Tibial nerve (tissue), 4 donors: ENCODE results near the gene TBC1D16. TPM values are rescaled to one million over a fixed set of nuclear protein-coding genes. Genes with fewer than 3 reads are reported as not detected.

Source experiments
- DNase-seq, 2 donors: peaks; one replicate each; pipeline ENCODE4 v3.0.0-alpha.2; 2019; ENCODE audit warnings: low spot score in 2 of 2
- H3K27ac ChIP-seq, 4 donors: fragments of 200-600 bp; sonication (generic) in 3 of 4; one replicate each; pipeline ENCODE4 v1.5.1; 2017 to 2019; ENCODE audit warnings: mild to moderate bottlenecking in 1 of 4
- H3K27me3 ChIP-seq, 2 donors: fragments of 200-600 bp; sonication (generic) in 1 of 2; one replicate each; pipeline versions ENCODE4 v1.5.1 to v1.6.0; 2017 to 2019
- H3K36me3 ChIP-seq, 3 donors: fragments of 200-600 bp; sonication (generic); one replicate each; pipeline ENCODE4 v1.5.1; 2018 to 2019
- H3K4me1 ChIP-seq, 4 donors: fragments of 200-600 bp; sonication (generic) in 3 of 4; one replicate each; pipeline ENCODE4 v1.5.1; 2017 to 2019
- H3K4me3 ChIP-seq, 4 donors: fragments of 200-600 bp; sonication (generic) in 3 of 4; one replicate each; pipeline ENCODE4 v1.5.1; 2017 to 2019; ENCODE audit warnings: mild to moderate bottlenecking in 1 of 4, moderate library complexity in 1 of 4
- H3K9me3 ChIP-seq, 4 donors: fragments of 200-600 bp; sonication (generic) in 3 of 4; one replicate each; pipeline ENCODE4 v1.5.1; 2017 to 2019
- EP300 ChIP-seq, 2 donors: sonication (generic); formaldehyde crosslinking; IDR thresholded peaks; one replicate each; pipeline ENCODE4 v1.6.1; 2017; ENCODE audit warnings: antibody characterized with exemption in 2 of 2, mild to moderate bottlenecking in 1 of 2
- POLR2A ChIP-seq, 2 donors: fragments of 450-650 bp; IDR thresholded peaks; one replicate each; pipeline ENCODE4 v1.6.1; 2017; ENCODE audit warnings: antibody characterized with exemption in 2 of 2, mild to moderate bottlenecking in 2 of 2, moderate library complexity in 2 of 2
- WGBS, 2 donors: methylation state at CpG; one replicate each; pipeline ENCODE4 v1.1.5; 2018; 5-methylcytosine and 5-hydroxymethylcytosine counted together
- total RNA-seq, 4 donors: library from RNA; depleted of rRNA; stranded (reverse); fragments of >200 nt; gene quantifications; one replicate each; pipeline ENCODE4 v1.1.0, GENCODE V29; 2016
- TF ChIP-seq, protein P1 (sequence below), 5 experiments: fragments of 200-600 bp in 3 of 5; fragments of 450-650 bp in 2 of 5; sonication (generic) in 3 of 5; IDR thresholded peaks; one replicate each; pipeline ENCODE4 v1.5.1; 2016 to 2019; ENCODE audit warnings: antibody characterized with exemption in 5 of 5, mild to moderate bottlenecking in 3 of 5, moderate library complexity in 2 of 5

The TBC1D16 gene
- total RNA-seq, 4 donors from 2014 or later, result 48.3 to 68.4 (median 58.1) TPM

- 84 to 92% methylated on average over 21 to 22 of the region's 25 CpGs for WGBS, 2 donors
- peaks cover 0 to 91% (median 30%) of the 10 kb centered on the region in 4 donors for H3K4me1 ChIP-seq
- no peak for DNase-seq
- no peaks in the 10 kb centered on the region for H3K9me3 ChIP-seq
- peak overlapping the region in 3 of 4 donors; percentile 38 to 82 (median 54) for H3K27ac ChIP-seq
- H3K36me3 ChIP-seq, result no peaks in the 10 kb centered on the region
- no peaks in the 10 kb centered on the region for H3K27me3 ChIP-seq
- H3K4me3 ChIP-seq, result peak overlapping the region in 1 of 4 donors; percentile 2
- TF ChIP-seq, protein P1, sequence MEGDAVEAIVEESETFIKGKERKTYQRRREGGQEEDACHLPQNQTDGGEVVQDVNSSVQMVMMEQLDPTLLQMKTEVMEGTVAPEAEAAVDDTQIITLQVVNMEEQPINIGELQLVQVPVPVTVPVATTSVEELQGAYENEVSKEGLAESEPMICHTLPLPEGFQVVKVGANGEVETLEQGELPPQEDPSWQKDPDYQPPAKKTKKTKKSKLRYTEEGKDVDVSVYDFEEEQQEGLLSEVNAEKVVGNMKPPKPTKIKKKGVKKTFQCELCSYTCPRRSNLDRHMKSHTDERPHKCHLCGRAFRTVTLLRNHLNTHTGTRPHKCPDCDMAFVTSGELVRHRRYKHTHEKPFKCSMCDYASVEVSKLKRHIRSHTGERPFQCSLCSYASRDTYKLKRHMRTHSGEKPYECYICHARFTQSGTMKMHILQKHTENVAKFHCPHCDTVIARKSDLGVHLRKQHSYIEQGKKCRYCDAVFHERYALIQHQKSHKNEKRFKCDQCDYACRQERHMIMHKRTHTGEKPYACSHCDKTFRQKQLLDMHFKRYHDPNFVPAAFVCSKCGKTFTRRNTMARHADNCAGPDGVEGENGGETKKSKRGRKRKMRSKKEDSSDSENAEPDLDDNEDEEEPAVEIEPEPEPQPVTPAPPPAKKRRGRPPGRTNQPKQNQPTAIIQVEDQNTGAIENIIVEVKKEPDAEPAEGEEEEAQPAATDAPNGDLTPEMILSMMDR (IDR thresholded peaks at IDR 0.05), result no peak
- no peak for TF ChIP-seq POLR2A (IDR thresholded peaks at IDR 0.05)
- TF ChIP-seq EP300 (IDR thresholded peaks at IDR 0.05), result no peak
Measured at GRCh38 chr17:80030730-80031410, 4.8 kb downstream of the TBC1D16 start.

DNA sequence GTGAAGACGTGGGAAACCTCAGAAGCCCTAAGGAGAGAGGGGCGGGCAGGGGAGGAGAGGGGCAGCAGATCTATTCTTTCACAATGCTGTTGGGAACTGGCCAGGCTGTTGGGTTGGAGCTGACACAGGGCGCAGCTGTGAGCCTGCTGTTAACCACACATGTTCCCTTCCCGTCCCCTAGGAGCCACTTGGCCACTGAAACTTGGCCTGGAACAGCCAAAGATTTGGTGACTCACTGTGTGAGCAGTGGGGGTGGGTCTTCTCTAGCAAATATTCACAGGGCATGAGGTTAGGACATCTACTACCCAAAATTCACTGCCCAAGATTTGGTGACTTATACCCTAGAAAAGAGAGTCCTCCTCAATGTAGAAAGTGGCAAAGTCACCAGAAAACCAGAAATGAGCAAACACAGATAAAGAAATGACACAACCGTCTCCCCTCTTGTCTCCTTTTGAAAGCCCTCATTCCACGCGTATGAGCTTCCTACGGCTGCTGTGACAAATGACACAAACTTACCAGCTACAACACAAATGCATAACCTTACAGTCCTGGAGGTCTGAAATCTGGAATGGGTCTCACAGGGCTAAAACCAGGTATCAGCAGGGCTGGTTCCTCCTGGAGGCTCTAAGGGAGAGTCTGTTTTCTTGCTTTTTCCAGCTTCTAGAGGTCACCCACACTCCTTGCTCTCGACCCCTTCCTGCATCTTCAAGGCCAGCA is 6.3 kb downstream of the TBC1D16 start:
- H3K27ac ChIP-seq, result peak overlapping the region; percentile 48 to 82 (median 66)
- H3K4me1 ChIP-seq, result peaks cover 0 to 96% (median 31%) of the 10 kb centered on the region in 4 donors
- no peaks in the 10 kb centered on the region for H3K9me3 ChIP-seq
- DNase-seq, result peak; percentile 89 to 97
- H3K27me3 ChIP-seq, result no peaks in the 10 kb centered on the region
- H3K36me3 ChIP-seq, result no peaks in the 10 kb centered on the region
- no peak overlapping the region for H3K4me3 ChIP-seq
- WGBS, 2 donors, result 55 to 60% methylated on average over 9 of the region's 9 CpGs
- TF ChIP-seq POLR2A (IDR thresholded peaks at IDR 0.05) (no peak), EP300 (IDR thresholded peaks at IDR 0.05) (peak in 1 of 2 donors; percentile 78)
- TF ChIP-seq, protein P1 (IDR thresholded peaks at IDR 0.05), result peak in 2 of 5 experiments; percentile 26 to 31

GRCh38 chr17:80028030-80028429 is 7.6 kb downstream of the TBC1D16 start:
- Histone ChIP-seq H3K27ac (peak overlapping the region in 2 of 4 donors; percentile 67 to 79), H3K27me3 (no peaks in the 10 kb centered on the region), H3K4me1 (peaks cover 0 to 96% (median 31%) of the 10 kb centered on the region in 4 donors), H3K36me3 (peaks cover 0 to 3% (median 0%) of the 10 kb centered on the region in 3 donors), H3K4me3 (no peak overlapping the region), H3K9me3 (no peaks in the 10 kb centered on the region)
- no peak for DNase-seq
- no peak for TF ChIP-seq POLR2A (IDR thresholded peaks at IDR 0.05)
- 53 to 58% methylated on average over 10 of the region's 10 CpGs for WGBS, 2 donors

DNA sequence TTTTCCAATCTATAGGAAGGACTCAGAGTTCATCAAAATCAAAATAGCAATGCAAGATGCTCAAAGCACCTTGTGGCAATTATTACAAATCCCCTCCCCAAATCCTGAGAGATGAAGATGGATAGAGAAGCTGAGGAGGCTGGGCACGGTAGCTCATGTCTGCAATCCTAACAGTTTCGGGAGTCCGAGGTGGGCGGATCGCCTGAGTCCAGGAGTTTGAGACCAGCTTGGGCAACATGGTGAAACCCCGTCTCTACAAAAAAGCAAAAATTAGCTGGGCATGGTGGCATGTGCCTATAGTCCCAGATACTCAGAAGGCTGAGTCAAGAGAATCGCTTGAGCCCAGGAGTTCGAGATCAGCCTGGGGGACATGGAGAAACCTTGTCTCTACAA is 8.6 kb downstream of the TBC1D16 start:
- TF ChIP-seq EP300 (IDR thresholded peaks at IDR 0.05) (no peak), POLR2A (IDR thresholded peaks at IDR 0.05) (no peak)
- TF ChIP-seq, protein P1 (IDR thresholded peaks at IDR 0.05), result no peak
- Histone ChIP-seq H3K4me3 (no peak overlapping the region), H3K9me3 (no peaks in the 10 kb centered on the region), H3K36me3 (peaks cover 0 to 3% (median 0%) of the 10 kb centered on the region in 3 donors), H3K4me1 (peaks cover 0 to 89% (median 31%) of the 10 kb centered on the region in 4 donors), H3K27me3 (no peaks in the 10 kb centered on the region), H3K27ac (peak overlapping the region in 2 of 4 donors; percentile 26 to 71)
- WGBS, 2 donors, result 93 to 96% methylated on average over 8 of the region's 8 CpGs
- DNase-seq, result no peak

- DNase-seq, result peak; percentile 56 to 75
- Histone ChIP-seq H3K36me3 (peaks cover 0 to 3% (median 0%) of the 10 kb centered on the region in 3 donors), H3K9me3 (no peaks in the 10 kb centered on the region), H3K27ac (peak overlapping the region in 2 of 4 donors; percentile 38 to 71), H3K27me3 (no peaks in the 10 kb centered on the region), H3K4me3 (no peak overlapping the region), H3K4me1 (peaks cover 0 to 84% (median 31%) of the 10 kb centered on the region in 4 donors)
- TF ChIP-seq, protein P1 (IDR thresholded peaks at IDR 0.05), result no peak
- no peak for TF ChIP-seq EP300 (IDR thresholded peaks at IDR 0.05)
- TF ChIP-seq POLR2A (IDR thresholded peaks at IDR 0.05), result no peak
- 69 to 81% methylated on average over 10 of the region's 10 CpGs for WGBS, 2 donors
Measured at GRCh38 chr17:80026359-80027042, 9.2 kb downstream of the TBC1D16 start.
